Measurements from ENCODE around the gene C2CD5.
"Not testable (repeated sequence)": the region's sequence is repeated elsewhere in the genome, so short reads cannot be mapped to it uniquely, and the experiment has no call there.

The C2CD5 gene

DNA sequence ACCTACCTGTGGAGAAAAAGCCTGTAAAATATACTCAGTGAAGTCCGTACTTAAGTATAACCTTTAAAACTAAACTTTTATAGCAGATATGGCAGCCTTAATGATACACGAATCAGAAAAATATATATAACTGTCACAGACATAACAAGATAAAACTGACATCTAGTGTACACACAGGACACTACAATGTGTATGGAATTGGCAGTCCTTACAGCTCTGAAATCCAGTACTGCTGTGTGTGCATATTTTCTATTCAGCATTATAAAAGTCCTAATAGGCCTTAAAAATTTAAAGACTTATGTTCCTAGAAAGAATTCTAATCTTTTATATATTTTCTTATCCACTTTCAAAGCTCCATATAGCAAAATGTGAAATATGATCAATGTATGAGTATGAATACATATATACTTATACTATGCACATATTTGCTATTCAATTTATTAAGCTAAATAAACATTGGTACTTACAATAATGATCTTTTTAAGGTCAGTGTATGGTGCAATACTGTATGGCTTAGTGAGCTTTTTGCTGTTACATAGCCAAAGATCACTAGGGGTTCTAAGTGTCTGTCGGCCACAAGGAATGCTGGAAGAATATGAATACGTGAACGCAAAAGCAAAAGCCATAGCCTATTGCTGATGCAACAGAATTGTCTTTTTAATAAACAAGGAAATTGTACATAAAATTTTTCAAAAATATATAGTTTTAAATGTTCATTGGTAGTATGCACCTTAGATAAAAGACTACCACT lies 69.2 kb downstream of the C2CD5 start:
- ATAC-seq: no peak

DNA sequence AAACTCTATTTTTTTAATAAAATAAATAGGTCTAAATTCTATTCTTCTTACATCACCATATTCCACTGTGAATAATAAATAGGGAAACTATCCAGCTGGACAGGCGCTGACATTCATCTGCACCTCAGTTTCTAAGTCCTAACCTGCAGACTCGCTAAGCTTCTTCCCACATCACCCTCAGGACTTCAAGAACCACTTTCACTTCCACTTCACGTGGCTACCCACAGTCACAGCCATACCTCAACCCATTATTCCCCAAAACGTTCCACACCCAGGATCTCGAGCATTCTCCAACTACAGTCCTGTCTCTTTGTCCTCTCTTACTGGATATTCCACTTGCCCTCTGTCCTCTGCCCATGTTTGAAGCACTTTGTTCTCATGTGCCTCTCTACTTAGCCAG lies 71.1 kb downstream of the C2CD5 start:
- no peak for ATAC-seq

DNA sequence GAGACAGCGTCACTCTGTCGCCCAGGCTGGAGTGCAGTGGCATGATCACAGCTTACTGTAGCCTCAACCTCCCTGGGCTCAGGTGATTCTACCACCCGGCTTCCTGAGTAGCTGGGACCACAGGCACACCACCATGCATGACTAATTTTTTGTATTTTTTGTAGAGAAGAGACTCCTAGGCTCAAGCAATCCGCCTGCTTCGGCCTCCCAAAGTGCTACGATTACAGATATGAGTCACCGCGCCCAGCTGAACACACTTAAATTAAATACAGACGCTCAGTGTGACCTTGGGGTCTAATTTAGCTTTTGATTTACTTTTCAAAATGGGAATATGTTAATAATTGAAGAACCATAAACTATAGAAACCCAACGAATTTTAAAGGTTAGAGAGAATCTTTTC lies 77.2 kb downstream of the C2CD5 start:
- ATAC-seq: no peak

DNA sequence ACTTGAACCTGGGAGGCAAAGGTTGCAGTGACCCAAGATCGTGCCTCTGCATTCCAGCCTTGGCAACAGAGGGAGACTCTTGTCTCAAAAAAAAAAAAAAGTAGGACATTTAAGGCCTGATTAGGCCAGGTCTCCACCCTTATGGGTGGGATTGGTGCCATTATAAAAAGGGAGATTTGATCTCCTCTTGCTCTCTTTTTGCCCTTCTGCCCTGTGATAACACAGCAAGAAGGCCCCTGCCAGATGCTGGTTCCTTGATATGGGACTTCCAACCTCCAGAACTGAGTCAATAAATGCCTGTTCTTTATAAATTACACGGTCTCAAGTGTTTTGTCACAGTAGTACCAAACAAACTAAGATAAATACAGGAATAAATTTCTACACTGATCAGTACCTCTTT lies 81.0 kb downstream of the C2CD5 start:
- no peak for ATAC-seq

DNA sequence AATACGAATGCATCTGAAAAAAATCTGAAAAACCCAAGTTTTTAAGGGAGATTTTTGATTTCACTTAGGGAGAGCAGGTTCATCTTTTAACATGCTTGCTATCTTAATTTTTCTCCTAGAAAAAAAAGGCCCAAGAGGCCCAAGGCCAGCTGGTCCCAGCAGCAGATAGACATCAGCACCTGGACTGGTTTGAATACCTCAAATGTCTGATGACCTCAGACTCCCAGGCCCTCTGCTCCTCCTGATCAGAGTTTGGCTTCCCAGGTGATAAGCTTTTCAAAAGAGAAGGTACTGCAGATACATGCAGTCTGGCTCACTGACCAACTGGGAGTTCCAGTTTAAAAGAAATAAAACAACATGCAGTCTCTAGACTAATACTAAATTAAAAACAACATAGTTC lies 82.6 kb downstream of the C2CD5 start:
- no peak for ATAC-seq

DNA sequence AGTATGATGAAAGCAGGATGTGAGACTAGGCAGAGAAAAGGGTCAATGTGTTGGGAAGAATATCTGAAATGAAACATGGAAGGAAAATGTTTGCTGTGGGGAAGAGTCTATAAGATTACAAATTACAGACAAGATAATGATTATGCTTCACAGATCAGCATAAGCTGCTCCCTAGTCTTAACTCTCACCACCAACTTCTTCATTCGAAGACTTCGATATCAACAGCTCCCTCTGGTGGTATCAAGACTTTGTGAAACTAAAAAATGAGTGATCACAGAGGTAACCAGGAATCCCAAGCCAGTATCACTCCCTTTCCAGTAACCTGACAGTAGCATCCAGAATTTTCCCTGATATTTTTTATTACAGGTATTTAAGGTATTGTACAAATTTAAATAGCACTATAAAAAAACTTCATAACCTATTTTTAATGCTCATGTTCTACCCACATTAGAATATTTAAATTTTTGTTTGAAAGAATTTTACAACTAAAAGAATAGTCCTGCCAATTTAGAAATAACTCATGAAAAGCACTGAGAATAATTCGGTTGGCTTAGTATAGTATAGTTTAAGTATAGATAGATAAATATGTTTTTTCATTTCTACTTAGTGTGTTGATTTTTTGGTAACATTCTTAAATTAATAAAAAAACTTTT lies 84.4 kb downstream of the C2CD5 start:
- peak; percentile 60 for ATAC-seq

DNA sequence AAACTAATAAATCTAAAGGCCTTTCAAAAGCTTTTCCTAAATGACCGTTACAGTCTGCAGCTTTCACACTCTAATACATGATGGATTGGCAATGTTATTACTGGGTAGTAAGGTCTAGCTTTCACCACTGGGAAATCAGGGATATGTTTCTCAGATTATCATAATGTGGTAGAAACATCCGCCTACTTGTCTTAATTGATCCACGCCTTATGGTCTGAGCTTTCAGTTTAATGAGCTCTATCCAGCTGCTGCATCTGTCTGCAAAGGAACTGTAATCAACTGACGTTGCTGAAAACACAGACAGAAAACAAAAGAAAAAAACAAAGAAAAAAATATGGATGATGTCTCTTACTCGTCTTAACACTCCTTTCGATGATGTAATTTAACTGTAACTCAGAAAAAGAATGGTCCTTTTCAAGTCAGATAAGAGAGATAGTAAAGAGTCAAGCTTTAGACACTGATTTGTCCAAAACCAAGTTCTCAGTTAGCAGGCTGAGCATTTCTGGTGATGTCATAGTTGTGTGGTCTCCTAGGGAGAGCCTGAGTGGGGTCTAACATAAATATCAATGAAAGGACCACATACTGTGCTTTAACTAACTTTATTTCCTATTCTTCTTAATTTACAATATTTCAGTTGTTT lies 85.9 kb downstream of the C2CD5 start:
- ATAC-seq: no peak

DNA sequence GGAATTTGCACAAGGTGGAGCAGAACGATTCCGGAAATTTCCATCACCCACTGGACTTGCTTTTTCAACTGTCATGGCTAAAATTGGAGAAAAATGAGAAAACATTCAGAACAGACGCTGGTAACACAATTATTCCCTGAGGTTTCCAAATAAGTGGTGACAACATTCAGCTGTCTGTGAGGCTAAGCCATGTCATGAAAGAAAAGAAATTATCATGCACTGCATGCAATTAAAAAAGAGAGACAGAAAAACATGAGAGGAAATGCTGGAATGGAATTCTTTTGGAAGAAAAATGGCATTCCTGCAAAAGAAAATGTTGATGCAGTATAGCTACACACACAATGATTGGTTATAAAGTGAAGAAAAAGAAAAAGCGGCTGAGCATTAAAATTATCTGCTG lies 87.3 kb downstream of the C2CD5 start:
- ATAC-seq: no peak

DNA sequence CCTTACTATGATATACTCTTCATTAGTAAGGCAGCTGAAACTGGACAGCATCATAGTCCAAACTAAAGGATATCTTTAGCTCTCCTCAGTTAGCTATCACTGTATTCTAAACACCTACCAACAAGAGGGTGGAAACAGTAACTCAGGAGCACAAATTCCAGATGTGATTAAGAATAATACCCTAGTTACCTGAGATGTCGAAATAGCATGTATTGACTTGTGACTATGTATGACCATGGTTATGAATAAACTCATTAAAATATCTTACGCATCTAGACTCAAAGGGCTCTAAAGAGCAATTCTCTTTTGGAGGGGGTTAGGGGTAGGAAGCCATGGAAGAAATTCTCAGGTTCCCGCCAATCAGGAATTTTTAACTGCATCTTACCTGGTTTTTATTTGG lies 90.8 kb downstream of the C2CD5 start:
- no peak for ATAC-seq

DNA sequence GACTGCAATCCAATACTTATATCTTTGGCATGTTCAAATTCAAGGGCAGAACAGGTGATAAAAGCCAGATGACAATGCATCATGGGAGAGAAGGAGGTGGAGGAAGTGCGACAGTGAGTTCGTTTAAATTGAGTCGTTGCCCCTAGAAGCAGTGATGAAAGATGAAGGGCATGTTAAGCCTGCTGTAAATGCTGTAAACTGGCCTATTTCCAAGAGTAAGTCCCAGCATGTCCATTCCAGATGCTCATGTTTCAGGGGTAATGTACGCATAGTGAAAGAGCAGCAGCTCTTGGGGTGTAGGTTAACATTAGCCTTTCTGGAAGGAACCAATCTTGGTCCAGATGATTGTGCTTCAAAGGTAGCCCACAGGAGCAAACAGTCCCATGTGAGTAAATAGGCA lies 97.1 kb downstream of the C2CD5 start:
- no peak for ATAC-seq

DNA sequence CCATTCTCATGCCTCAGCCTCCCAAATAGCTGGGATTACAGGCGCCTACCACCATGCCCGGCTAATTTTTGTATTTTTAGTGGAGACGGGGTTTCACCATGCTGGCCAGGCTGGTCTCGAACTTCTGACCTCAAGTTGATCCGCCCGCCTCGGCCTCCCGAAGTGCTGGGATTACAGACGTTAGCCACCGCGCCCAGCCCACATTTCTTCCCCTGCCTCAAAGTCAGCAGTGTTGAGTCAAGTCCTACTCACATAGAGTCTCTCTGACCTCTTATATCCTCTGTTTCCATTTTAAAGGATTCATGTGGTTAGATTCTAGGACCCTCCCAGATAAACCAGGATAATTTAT lies 100.1 kb downstream of the C2CD5 start:
- not testable (repeated sequence) for ATAC-seq

DNA sequence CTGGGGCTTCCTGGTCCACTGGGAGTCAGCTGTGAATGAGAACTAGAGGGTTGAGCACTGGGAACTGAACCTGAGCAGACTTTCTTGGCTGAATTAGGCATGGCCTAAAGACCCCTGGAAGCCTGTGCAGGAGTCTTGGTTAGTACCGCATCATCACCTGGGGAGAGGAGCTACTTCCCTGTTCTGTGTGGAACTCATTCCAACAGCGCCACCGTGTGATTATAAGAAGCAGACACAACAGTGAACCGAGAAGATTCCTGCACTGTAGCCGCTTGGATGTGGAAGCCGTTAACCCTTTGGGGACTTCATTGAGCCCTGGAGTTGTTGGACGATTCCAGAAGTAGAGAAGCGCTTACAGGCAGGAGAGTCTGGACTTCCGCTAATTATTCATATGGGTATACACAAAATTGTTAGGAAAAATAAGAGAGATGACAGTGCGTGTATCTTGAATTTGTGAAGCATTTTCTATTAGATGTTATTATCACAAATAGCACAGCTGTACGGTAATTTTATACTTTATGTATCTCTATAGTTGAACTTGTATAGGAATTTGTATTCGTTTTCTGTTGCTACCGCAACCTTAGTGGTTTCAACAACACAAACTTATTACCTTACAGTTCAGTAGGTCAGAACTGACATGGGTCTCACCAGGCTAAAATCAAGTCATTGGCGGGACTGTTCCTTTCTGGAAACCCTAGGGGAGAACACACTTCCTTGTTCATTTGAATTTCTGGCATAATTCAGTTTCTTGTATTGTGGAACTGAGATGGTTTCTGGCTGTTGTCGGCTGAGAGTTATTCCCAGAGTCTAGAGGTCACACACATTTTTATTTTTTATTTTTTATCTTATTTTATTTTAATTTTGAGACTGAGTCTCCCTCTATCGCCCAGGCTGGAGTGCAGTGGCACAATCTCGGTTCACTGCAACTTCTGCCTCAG lies 100.7 kb downstream of the C2CD5 start:
- ATAC-seq: peak; percentile 98 to 100

DNA sequence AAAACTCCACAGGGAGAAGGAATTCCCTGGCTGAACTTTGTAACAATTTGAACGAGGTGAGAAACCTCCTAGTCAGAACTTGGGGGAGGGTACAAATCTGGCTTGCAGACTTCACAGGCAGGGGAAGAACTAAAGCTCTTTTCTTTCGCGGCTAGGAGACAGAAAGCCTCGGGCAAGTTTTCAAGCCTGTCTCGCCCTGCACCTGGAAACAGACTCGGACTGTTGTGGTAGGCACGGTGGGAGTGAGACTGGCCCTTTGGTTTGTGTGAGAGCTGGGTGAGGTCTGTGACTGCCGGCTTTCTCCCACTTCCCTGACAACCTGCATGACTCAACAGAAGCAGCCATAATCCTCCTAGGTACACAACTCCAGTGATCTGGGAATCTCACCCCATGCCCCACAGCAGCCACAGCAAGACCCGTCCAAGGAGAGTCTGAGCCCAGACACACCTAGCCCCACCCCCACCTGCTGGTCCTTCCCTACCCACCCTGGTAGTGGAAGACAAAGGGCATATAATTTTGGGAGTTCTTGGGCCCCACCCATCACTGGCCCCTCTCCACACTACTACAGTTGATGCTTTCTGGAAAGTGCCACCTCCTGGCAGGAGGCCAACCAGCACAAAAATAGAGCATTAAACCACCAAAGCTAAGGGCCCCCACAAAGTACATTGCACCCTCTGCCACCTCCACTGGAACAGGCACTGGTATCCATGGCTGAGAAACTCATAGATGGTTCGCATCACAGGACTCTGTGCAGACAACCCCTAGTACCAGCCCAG lies 107.1 kb downstream of the C2CD5 start:
- ATAC-seq: no peak

DNA sequence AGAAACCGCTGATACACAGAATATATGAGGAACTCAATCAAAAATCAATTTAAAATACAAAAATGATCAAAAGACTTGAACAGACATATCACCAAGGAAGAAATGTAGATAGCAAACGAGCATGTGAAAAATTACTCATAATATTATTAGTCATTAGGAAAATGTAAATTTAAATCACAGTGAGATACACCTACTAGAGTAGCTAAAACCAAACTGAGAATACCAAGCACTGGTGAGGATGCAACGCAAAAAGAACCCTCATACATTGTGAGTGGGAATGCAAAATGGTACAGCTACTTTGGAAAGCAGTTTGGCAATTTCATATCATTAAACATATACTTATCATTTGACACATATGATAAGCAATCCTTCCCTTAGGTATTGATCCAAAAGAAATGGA lies 108.8 kb downstream of the C2CD5 start:
- ATAC-seq: peak; percentile 70 to 71

DNA sequence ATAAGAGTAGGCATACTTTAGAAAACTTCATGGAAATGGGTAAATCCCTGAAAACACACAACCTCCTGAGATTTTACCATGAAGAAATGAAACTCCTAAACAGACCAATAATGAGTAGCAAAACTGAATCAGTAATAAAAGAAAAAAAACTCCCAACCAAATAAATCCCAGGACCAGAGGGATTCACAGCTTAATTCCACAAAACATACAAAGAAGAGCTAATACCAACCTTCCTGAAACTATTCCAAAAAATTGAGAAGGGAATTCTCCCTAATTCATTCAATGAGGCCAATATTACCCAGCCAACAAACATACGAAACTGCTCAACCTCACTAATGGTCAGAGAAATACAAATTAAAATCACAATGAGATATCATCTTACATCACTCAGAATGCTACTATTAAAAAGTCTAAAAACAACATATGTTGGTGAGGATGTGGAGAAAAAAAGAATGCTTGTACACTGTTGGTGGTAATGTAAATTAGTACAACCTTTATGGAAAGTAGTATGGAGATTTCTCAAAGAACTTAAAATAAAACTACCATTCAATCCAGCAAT lies 112.6 kb downstream of the C2CD5 start:
- no peak for ATAC-seq

DNA sequence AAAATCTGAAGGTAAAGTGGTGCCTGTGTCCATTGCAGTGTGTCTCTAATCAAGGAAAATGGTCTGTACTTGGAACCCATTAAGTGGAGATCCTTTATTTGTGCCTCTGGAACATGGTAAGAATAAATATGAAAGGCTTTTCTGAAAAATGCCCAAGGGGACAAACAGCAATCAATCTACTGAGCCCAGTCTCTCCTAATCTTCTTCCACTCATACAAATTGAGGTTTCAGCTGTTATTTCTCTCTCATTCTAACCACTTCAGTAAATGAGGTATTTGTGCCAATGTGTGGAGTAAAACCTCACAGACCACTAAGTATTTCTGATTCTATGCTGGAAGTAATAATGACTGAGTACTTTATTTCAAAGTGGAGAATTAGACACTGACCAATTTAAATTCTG lies 127.5 kb downstream of the C2CD5 start:
- ATAC-seq: no peak

DNA sequence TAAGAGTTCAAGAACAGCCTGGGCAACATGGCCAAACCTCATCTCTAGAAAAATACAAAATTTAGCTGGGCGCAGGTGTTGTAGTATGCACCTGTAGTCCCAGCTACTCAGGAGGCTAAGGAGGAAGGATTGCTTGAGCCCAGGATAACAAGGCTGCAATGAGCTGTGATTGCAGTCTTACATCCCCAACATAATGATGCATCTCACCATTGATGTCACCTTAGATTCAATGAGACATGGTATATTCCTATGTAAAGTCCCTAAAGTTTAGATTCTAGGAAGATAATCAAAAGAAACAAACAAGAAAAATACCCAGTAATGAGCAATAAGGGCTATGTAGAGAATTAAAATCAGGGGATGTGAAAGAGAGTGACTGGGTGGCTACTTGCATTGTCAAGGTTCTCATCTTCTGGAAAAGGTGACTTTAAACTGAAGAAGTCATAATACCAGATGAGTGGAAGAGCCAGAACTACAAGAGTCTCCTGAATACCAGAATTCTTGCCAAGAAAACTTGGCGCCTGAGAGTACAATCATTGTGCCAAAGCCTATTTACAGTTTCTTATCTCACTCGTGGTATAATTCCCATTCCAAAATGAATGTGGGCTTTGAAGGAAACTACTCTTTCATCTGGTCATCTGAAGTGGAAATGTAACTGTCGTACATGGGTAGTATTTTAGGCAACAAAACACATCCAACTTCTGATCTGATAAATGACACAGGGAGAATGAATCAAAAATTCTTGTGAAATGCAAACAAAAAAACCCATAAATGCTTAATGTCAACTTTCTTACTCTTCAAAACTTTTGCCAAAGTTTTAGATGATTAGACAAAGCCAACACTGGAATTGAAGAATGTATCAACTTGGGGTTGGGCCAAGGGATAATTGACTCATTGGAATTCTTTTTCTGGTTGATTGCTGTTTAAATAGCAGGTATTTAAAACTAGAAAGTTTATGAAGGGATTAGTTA lies 128.7 kb downstream of the C2CD5 start:
- no peak for ATAC-seq

DNA sequence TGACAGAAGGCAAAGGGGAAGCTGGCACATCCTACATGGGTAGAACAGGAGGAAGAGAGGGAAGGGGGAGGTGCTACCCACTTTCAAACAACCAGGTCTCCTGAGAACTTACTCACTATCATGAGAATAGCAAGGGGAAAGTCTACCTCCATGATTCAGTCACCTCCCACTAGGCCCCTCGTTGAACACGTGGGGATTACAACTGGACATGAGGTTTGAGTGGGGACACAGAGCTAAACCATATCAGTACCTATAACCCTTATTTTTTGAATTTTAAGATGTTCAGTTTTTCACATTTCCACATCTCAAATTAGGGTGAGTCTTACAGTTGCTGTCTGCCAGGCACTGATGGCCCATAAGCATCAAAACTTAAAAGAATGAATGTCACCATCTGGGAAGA lies 129.6 kb downstream of the C2CD5 start:
- ATAC-seq: no peak

DNA sequence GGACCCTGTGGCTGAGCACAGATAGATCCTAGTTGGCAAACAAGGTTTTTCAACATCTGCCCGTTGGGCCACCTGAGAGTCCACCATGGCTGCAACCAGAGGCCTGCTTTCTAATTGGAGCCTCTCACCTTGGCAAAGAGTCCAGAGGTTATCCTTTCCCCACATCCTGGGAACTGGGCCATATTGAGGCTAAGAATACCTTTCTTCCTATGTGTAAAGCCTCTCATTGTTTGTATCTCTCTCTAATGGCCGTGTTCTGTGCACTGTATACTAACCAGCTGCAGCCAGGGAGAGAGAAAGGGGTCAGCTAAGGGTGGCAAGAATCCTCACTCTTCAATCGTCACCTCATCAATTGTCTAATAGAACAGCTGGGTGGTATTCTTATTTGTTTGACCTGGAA lies 130.8 kb downstream of the C2CD5 start:
- no peak for ATAC-seq

DNA sequence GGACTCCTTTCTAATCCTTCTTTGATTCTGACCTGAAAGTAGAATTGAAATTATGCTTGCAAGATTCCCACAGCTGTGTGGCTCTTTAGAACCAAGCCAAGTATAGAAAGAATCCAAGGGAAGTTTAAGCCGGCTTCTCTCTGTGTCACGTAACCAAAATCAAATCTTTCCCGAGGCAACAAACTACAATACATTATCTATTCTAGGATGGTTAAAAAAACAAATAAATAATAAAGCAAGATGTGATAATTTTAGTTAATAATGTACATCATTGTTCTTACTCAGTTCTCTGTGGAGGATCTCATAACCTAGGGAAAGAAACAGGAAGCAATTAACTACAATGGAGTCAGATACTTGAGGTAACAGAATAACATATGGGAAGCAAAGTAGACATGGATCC lies 131.8 kb downstream of the C2CD5 start:
- no peak for ATAC-seq

DNA sequence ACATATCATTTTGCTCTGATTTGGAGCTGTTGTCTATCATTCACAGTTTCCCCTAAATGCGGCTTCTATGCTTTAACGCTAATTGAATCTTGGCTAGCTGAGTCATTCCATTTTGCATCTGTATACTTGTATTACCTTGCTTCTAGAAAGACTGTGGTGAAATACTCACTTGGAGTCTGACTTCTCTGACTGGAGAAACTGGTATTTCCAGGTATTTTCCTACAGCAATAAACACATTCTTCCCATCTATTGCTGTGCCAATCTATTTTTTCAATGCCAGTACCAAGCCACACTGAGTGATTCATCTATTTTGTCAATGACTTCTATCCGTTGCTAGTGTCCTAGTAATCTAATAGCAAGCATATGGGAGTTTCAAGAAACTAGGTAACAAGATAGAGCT lies 133.9 kb downstream of the C2CD5 start:
- no peak for ATAC-seq
